Upper lobe of left lung (tissue), 6 donors: Measurements from ENCODE around the gene NWD2. TPM values are rescaled to one million over a fixed set of nuclear protein-coding genes. Genes with fewer than 3 reads are reported as not detected.

Source experiments
- ATAC-seq, 2 donors: fragments of 200-7000 bp; cut with Tn5 transposase; one replicate each; pipeline ENCODE4 v1.9.1; 2022; ENCODE audit warnings: mild to moderate bottlenecking in 2 of 2, moderate library complexity in 2 of 2; ENCODE audit not compliant: low FRiP score in 2 of 2
- DNase-seq, 2 donors: peaks; one replicate each; pipeline ENCODE4 v3.0.0-alpha.2; 2019 to 2020
- H3K27ac ChIP-seq, 4 donors: fragments of 200-600 bp; sonication (generic); one replicate each; pipeline ENCODE4 v1.5.1; 2016 to 2019
- H3K27me3 ChIP-seq, 4 donors: fragments of 200-600 bp; sonication (generic); one replicate each; pipeline ENCODE4 v1.5.1; 2017 to 2019
- H3K36me3 ChIP-seq, 4 donors: fragments of 200-600 bp; sonication (generic); one replicate each; pipeline ENCODE4 v1.5.1; 2016 to 2019
- H3K4me1 ChIP-seq, 4 donors: fragments of 200-600 bp; sonication (generic); one replicate each; pipeline ENCODE4 v1.5.1; 2018 to 2019
- H3K4me3 ChIP-seq, 4 donors: fragments of 200-600 bp; sonication (generic); one replicate each; pipeline ENCODE4 v1.5.1; 2017 to 2019; ENCODE audit warnings: mild to moderate bottlenecking in 2 of 4, moderate library complexity in 1 of 4
- H3K9me3 ChIP-seq, 4 donors: fragments of 200-600 bp; sonication (generic); one replicate each; pipeline ENCODE4 v1.5.1; 2018 to 2019
- EP300 ChIP-seq, 4 donors: sonication (generic); formaldehyde crosslinking; IDR thresholded peaks; one replicate each; pipeline ENCODE4 v1.5.1; 2017; ENCODE audit warnings: antibody characterized with exemption in 4 of 4, control low read depth in 2 of 4
- POLR2A ChIP-seq, 4 donors: fragments of 450-650 bp; IDR thresholded peaks; one replicate each; pipeline ENCODE4 v1.5.1; 2016 to 2017; ENCODE audit warnings: antibody characterized with exemption in 4 of 4, mild to moderate bottlenecking in 2 of 4
- POLR2AphosphoS5 ChIP-seq, 2 donors: sonication (generic); formaldehyde crosslinking; IDR thresholded peaks; one replicate each; pipeline ENCODE4 v1.5.1; 2017; ENCODE audit warnings: antibody characterized with exemption in 2 of 2
- WGBS, 2 donors: methylation state at CpG; one replicate each; pipeline ENCODE4 v1.1.5; 2017 to 2018; 5-methylcytosine and 5-hydroxymethylcytosine counted together
- total RNA-seq, 6 donors: library from RNA; depleted of rRNA in 4 of 6; stranded (reverse); fragments of >200 nt in 4 of 6; gene quantifications; one replicate each; pipeline versions ENCODE4 v1.1.0 to v1.2.1, GENCODE V29; 2016 to 2021
- TF ChIP-seq, protein P1 (sequence below), 6 experiments: fragments of 450-650 bp in 4 of 6; fragments of 200-600 bp in 2 of 6; sonication (generic) in 2 of 6; IDR thresholded peaks; one replicate each; pipeline ENCODE4 v1.5.1; 2016 to 2019; ENCODE audit warnings: antibody characterized with exemption in 6 of 6
- donor health status: DM: no; HTN: no; CAD: no; lungs with moderate emphysema.
- donor health status: DM: no; HTN: yes; CAD: no; lungs with severe emphysema.

NWD2 gene
- total RNA-seq, 6 donors from 2014 or later, result not detected

DNA sequence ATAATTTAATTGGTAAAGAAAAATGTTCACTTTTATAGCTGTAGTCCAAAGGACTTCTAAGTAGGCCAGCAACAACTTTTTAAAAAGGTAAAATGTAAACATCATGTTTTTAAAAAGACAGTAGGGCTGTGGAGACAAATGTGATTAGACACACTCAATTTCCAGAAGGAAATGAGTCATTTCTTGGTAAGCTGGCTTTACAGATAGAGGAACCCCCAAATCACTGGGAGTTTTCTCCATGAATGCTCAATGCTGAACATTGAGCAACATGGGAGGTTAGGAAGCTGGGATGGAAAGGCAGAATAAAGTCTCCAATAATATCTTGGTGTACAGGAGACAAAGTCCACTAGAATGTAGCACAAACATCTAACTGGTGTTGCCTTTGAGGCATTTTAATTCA is 121.3 kb downstream of the NWD2 start:
- H3K4me3 ChIP-seq, result no peak overlapping the region
- no peaks in the 10 kb centered on the region for H3K9me3 ChIP-seq
- TF ChIP-seq POLR2AphosphoS5 (IDR thresholded peaks at IDR 0.05), result no peak
- no peak for TF ChIP-seq EP300 (IDR thresholded peaks at IDR 0.05)
- TF ChIP-seq POLR2A (IDR thresholded peaks at IDR 0.05), result no peak
- TF ChIP-seq, protein P1, sequence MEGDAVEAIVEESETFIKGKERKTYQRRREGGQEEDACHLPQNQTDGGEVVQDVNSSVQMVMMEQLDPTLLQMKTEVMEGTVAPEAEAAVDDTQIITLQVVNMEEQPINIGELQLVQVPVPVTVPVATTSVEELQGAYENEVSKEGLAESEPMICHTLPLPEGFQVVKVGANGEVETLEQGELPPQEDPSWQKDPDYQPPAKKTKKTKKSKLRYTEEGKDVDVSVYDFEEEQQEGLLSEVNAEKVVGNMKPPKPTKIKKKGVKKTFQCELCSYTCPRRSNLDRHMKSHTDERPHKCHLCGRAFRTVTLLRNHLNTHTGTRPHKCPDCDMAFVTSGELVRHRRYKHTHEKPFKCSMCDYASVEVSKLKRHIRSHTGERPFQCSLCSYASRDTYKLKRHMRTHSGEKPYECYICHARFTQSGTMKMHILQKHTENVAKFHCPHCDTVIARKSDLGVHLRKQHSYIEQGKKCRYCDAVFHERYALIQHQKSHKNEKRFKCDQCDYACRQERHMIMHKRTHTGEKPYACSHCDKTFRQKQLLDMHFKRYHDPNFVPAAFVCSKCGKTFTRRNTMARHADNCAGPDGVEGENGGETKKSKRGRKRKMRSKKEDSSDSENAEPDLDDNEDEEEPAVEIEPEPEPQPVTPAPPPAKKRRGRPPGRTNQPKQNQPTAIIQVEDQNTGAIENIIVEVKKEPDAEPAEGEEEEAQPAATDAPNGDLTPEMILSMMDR (IDR thresholded peaks at IDR 0.05), result no peak
- no peak overlapping the region for H3K27ac ChIP-seq
- H3K4me1 ChIP-seq, result no peaks in the 10 kb centered on the region
- no peaks in the 10 kb centered on the region for H3K36me3 ChIP-seq
- DNase-seq (no peak), ATAC-seq (no peak)
- no peaks in the 10 kb centered on the region for H3K27me3 ChIP-seq

DNA sequence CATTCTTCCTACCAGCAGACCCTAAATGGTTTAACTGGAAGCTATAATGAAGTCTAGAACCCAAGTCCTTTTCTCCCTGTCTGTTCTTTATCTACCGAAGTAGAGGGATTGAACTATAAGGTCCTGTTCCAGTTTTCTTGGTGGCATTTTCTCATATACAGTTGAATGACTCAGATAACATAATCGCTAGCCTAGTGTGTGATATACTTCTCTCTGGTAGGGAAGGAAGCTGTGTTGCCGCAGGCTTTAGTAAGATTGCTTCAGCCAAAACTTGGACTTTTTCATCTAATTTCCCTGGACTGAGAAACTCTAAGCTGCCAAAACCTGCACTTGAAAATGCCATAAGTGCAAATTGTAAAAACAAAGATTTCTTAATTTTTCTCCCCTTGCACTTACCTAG is 123.4 kb downstream of the NWD2 start:
- ATAC-seq, result no peak
- Histone ChIP-seq H3K4me3 (no peak overlapping the region), H3K36me3 (no peaks in the 10 kb centered on the region), H3K27me3 (no peaks in the 10 kb centered on the region), H3K27ac (no peak overlapping the region), H3K9me3 (no peaks in the 10 kb centered on the region), H3K4me1 (no peaks in the 10 kb centered on the region)
- DNase-seq, result no peak
- TF ChIP-seq POLR2A (IDR thresholded peaks at IDR 0.05) (no peak), EP300 (IDR thresholded peaks at IDR 0.05) (no peak), POLR2AphosphoS5 (IDR thresholded peaks at IDR 0.05) (no peak)
- TF ChIP-seq, protein P1 (IDR thresholded peaks at IDR 0.05), result no peak
- 58 to 76% methylated on average over 3 of the region's 3 CpGs for WGBS, 2 donors

GRCh38 chr4:37370052-37370451 is 125.5 kb downstream of the NWD2 start:
- Histone ChIP-seq H3K9me3 (no peaks in the 10 kb centered on the region), H3K27ac (no peak overlapping the region), H3K4me1 (no peaks in the 10 kb centered on the region), H3K36me3 (no peaks in the 10 kb centered on the region), H3K4me3 (no peak overlapping the region), H3K27me3 (no peaks in the 10 kb centered on the region)
- no peak for TF ChIP-seq POLR2AphosphoS5 (IDR thresholded peaks at IDR 0.05)
- TF ChIP-seq, protein P1 (IDR thresholded peaks at IDR 0.05), result no peak
- no peak for TF ChIP-seq EP300 (IDR thresholded peaks at IDR 0.05)
- TF ChIP-seq POLR2A (IDR thresholded peaks at IDR 0.05), result no peak
- DNase-seq (no peak), ATAC-seq (no peak)
- 93 to 96% methylated on average over 2 of the region's 2 CpGs for WGBS, 2 donors

- H3K27me3 ChIP-seq, result no peaks in the 10 kb centered on the region
- DNase-seq (no peak), ATAC-seq (no peak)
- H3K9me3 ChIP-seq, result no peaks in the 10 kb centered on the region
- H3K4me3 ChIP-seq, result no peak overlapping the region
- no peaks in the 10 kb centered on the region for H3K36me3 ChIP-seq
- TF ChIP-seq EP300 (IDR thresholded peaks at IDR 0.05) (no peak), POLR2AphosphoS5 (IDR thresholded peaks at IDR 0.05) (no peak), POLR2A (IDR thresholded peaks at IDR 0.05) (no peak)
- TF ChIP-seq, protein P1 (IDR thresholded peaks at IDR 0.05), result no peak
- H3K4me1 ChIP-seq, result no peaks in the 10 kb centered on the region
- H3K27ac ChIP-seq, result no peak overlapping the region
- 51 to 54% methylated on average over 9 of the region's 9 CpGs for WGBS, 2 donors
These were observed 136.6 kb downstream of the NWD2 start for GRCh38 chr4:37381040-37381668.

DNA sequence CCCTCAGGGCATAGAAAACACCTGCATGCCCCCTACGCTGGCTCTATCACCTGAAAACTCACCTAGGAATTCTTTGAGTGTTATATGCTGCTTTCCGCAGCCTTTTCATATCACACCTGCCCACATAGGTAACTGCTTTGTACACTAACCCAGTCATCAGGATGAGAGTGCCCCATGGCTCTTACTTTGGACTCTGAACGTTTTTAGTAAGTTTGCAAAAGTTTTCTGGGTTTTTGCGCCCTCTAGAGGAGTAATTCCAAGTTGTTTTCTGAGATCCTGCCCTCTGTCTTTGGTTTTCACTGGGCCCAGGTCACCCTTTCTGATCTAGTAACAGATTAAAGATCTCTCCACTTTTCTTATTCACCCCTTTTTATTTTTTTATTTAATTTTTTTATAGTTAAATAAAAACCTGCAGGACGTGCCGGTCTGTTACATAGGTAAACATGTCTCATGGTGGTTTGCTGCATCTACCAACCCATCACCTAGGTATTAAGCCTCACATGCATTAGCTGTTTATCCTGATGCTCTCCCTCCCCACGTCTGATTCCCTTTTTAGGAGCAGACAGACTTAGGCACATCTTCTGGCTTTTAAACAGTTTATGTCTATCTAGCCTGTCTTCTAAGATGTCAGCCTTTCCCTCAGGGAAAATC is 139.2 kb downstream of the NWD2 start:
- no peak for DNase-seq
- ATAC-seq, result peak; percentile 43 to 61
- Histone ChIP-seq H3K36me3 (no peaks in the 10 kb centered on the region), H3K4me1 (peaks cover 0 to under 1% (median under 1%) of the 10 kb centered on the region in 4 donors), H3K9me3 (no peaks in the 10 kb centered on the region), H3K4me3 (no peak overlapping the region), H3K27me3 (no peaks in the 10 kb centered on the region), H3K27ac (no peak overlapping the region)
- 37 to 40% methylated on average over 7 of the region's 7 CpGs for WGBS, 2 donors
- TF ChIP-seq, protein P1 (IDR thresholded peaks at IDR 0.05), result peak in 5 of 6 experiments; percentile 20 to 46 (median 43)
- TF ChIP-seq POLR2A (IDR thresholded peaks at IDR 0.05), result no peak
